ENCODE results near the gene MRPS7. TPM values are rescaled to one million over a fixed set of nuclear protein-coding genes. Genes with fewer than 3 reads are reported as not detected.

The MRPS7 gene
- total and polyA plus RNA-seq, 9 of the 15 experiments (the other 6 are each of a cell fraction or from before 2014, with no cell fraction given): 107 to 244 (median 132) TPM

GRCh38 chr17:75289832-75290337 lies 28.2 kb downstream of the MRPS7 start (continued):
- TF ChIP-seq, protein P1, sequence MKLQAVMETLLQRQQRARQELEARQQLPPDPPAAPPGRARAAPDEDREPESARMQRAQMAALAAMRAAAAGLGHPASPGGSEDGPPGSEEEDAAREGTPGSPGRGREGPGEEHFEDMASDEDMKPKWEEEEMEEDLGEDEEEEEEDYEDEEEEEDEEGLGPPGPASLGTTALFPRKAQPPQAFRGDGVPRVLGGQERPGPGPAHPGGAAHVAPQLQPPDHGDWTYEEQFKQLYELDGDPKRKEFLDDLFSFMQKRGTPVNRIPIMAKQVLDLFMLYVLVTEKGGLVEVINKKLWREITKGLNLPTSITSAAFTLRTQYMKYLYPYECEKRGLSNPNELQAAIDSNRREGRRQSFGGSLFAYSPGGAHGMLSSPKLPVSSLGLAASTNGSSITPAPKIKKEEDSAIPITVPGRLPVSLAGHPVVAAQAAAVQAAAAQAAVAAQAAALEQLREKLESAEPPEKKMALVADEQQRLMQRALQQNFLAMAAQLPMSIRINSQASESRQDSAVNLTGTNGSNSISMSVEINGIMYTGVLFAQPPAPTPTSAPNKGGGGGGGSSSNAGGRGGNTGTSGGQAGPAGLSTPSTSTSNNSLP (IDR thresholded peaks at IDR 0.05; ENCODE audit: borderline replicate concordance, low read depth, low read length): 0 out of 2 replicates have a peak, but pooled peaks have one; percentile 36
- peak; percentile 32 for TF ChIP-seq TOE1 (IDR thresholded peaks at IDR 0.05; ENCODE audit: borderline replicate concordance)
- TF ChIP-seq TOE1 (CRISPR knock-in tag; IDR thresholded peaks at IDR 0.05; ENCODE audit: borderline replicate concordance, low read depth): no peak
- no peak for TF ChIP-seq NELFE (IDR thresholded peaks at IDR 0.05; ENCODE audit: insufficient read depth, insufficient read length)
- TF ChIP-seq ZNF354B (CRISPR knock-in tag; IDR thresholded peaks at IDR 0.05): no peak
- TF ChIP-seq EP400 (IDR thresholded peaks at IDR 0.05): peak; percentile 33; the same call in 1 of the 2 replicates
- TF ChIP-seq ZNF133 (CRISPR knock-in tag; IDR thresholded peaks at IDR 0.05): no peak
- peak; percentile 19 to 71 (median 57); a peak in 5 of 6 replicates for TF ChIP-seq CTCF (IDR thresholded peaks at IDR 0.05 in 2 of 3, conservative IDR thresholded peaks at IDR 0.05 in 1 of 3; ENCODE audit: insufficient read depth in 2 of 3, low read depth in 1 of 3, low read length in 3 of 3)
- TF ChIP-seq RHOXF2B (CRISPR knock-in tag; conservative IDR thresholded peaks at IDR 0.05): 0 out of 2 replicates have a peak, but pooled peaks have one; percentile 52
- TF ChIP-seq SMARCC2 (IDR thresholded peaks at IDR 0.05; ENCODE audit: low read depth): peak; percentile 74; the same call in 1 of the 2 replicates
- TF ChIP-seq, protein P2, sequence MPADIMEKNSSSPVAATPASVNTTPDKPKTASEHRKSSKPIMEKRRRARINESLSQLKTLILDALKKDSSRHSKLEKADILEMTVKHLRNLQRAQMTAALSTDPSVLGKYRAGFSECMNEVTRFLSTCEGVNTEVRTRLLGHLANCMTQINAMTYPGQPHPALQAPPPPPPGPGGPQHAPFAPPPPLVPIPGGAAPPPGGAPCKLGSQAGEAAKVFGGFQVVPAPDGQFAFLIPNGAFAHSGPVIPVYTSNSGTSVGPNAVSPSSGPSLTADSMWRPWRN (IDR thresholded peaks at IDR 0.05; ENCODE audit: low read depth): peak; percentile 30; the same call in 1 of the 2 replicates
- 0 out of 2 replicates have a peak, but pooled peaks have one; percentile 34 for TF ChIP-seq CC2D1A (IDR thresholded peaks at IDR 0.05)
- TF ChIP-seq ZNF668 (CRISPR knock-in tag; IDR thresholded peaks at IDR 0.05): no peak
- TF ChIP-seq MLLT1 (IDR thresholded peaks at IDR 0.05): 0 out of 4 replicates have a peak, but pooled peaks of 1 of the 2 experiments have one; percentile 0
- TF ChIP-seq, protein P3, sequence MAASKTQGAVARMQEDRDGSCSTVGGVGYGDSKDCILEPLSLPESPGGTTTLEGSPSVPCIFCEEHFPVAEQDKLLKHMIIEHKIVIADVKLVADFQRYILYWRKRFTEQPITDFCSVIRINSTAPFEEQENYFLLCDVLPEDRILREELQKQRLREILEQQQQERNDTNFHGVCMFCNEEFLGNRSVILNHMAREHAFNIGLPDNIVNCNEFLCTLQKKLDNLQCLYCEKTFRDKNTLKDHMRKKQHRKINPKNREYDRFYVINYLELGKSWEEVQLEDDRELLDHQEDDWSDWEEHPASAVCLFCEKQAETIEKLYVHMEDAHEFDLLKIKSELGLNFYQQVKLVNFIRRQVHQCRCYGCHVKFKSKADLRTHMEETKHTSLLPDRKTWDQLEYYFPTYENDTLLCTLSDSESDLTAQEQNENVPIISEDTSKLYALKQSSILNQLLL (CRISPR knock-in tag; IDR thresholded peaks at IDR 0.05; ENCODE audit: borderline replicate concordance): no peak
- TF ChIP-seq, protein P4, sequence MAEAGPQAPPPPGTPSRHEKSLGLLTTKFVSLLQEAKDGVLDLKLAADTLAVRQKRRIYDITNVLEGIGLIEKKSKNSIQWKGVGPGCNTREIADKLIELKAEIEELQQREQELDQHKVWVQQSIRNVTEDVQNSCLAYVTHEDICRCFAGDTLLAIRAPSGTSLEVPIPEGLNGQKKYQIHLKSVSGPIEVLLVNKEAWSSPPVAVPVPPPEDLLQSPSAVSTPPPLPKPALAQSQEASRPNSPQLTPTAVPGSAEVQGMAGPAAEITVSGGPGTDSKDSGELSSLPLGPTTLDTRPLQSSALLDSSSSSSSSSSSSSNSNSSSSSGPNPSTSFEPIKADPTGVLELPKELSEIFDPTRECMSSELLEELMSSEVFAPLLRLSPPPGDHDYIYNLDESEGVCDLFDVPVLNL (CRISPR knock-in tag; IDR thresholded peaks at IDR 0.05; ENCODE audit: low read depth): no peak
- TF ChIP-seq, protein P5, sequence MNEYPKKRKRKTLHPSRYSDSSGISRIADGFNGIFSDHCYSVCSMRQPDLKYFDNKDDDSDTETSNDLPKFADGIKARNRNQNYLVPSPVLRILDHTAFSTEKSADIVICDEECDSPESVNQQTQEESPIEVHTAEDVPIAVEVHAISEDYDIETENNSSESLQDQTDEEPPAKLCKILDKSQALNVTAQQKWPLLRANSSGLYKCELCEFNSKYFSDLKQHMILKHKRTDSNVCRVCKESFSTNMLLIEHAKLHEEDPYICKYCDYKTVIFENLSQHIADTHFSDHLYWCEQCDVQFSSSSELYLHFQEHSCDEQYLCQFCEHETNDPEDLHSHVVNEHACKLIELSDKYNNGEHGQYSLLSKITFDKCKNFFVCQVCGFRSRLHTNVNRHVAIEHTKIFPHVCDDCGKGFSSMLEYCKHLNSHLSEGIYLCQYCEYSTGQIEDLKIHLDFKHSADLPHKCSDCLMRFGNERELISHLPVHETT (CRISPR knock-in tag; conservative IDR thresholded peaks at IDR 0.05 in 1 of 2, IDR thresholded peaks at IDR 0.05 in 1 of 2): peak in 1 of 2 experiments; percentile 14; a peak in 1 of 4 replicates

Measured in K562 (cell line).